ENCODE results near the gene BMPR2.

The BMPR2 gene

DNA sequence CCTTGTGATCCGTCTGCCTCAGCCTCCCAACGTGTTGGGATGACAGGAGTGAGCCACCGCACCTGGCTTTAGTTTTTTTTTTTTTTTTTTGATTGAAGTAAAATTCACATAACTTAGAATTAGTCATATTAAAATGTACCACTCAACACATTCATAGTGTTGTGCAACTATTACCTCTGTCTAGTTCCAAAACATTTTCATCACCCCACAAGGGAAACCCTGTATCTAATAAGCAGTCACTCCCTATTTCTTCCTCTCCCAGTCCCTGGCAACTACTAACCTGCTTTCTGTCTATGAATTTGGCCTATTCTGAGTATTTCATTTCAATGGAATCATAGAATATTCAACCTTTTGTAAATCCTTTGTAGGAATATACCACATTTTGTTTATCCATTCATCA, 134.8 kb downstream of the BMPR2 start:
- no peak for TF ChIP-seq CTCF (IDR thresholded peaks at IDR 0.05; ENCODE audit: low read depth, low read length, missing control alignments)
- in situ Hi-C loops (cut with HindIII; ENCODE audit: low pct_ligation_motif_present, low sequenced_read_pairs) = no loop called here
- no peak overlapping the region for H3K4me3 ChIP-seq (ENCODE audit: low read depth, low read length)
- no peaks in the 10 kb centered on the region for H3K27me3 ChIP-seq (replicated peaks)
- no peak overlapping the region for H3K27ac ChIP-seq
- no peak for DNase-seq
- peaks cover 7% of the 10 kb centered on the region for H3K36me3 ChIP-seq (replicated peaks)

DNA sequence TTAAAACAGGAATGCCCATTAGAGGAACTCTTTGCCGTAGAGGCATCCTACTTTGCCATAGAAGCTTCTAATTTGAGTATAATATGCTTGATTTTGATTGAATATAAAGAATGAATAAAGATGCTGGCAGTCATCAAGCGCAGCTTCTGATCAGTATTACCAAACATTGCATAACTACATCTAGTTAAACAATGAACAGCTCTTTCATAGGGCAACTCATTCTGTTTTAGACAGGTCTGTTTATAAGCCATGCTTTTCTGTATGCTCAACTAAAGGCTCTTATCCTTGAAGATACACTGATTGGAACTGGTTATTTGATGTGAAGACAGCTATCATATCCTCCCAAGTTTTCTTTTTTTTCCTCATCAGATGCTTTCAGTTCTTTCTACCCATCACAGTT, 136.0 kb downstream of the BMPR2 start:
- in situ Hi-C loops (cut with HindIII; ENCODE audit: low pct_ligation_motif_present, low sequenced_read_pairs) = no loop called here
- Histone ChIP-seq H3K27me3 (replicated peaks) (no peaks in the 10 kb centered on the region), H3K4me3 (ENCODE audit: low read depth, low read length) (no peak overlapping the region), H3K36me3 (replicated peaks) (peaks cover 7% of the 10 kb centered on the region), H3K27ac (no peak overlapping the region)
- no peak for DNase-seq
- TF ChIP-seq CTCF (IDR thresholded peaks at IDR 0.05; ENCODE audit: low read depth, low read length, missing control alignments) = no peak

DNA sequence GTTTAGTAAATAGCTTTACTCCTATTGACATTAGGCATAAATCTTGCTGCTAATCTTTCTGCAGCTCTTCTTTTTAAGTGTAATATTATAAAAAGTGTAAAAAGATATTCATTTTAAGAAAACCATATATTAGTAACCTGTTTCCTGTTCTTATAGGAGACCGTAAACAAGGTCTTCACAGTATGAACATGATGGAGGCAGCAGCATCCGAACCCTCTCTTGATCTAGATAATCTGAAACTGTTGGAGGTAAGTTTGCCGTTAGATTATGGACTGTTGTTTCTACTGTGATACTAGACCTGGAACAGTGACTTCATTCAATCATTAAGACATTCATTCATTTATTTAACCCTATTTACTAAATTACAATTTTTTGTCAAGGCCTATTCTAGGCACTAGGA, 138.6 kb downstream of the BMPR2 start:
- in situ Hi-C loops (cut with HindIII; ENCODE audit: low pct_ligation_motif_present, low sequenced_read_pairs) = no loop called here
- DNase-seq = no peak
- no peak for TF ChIP-seq CTCF (IDR thresholded peaks at IDR 0.05; ENCODE audit: low read depth, low read length, missing control alignments)
- no peak overlapping the region for H3K4me3 ChIP-seq (ENCODE audit: low read depth, low read length)
- no peak overlapping the region for H3K27ac ChIP-seq
- peaks cover 14% of the 10 kb centered on the region for H3K36me3 ChIP-seq (replicated peaks)
- H3K27me3 ChIP-seq (replicated peaks) = no peaks in the 10 kb centered on the region

GRCh38 chr2:202519453-202519852, 143.3 kb downstream of the BMPR2 start:
- Histone ChIP-seq H3K36me3 (replicated peaks) (peaks cover 27% of the 10 kb centered on the region), H3K27me3 (replicated peaks) (no peaks in the 10 kb centered on the region), H3K4me3 (ENCODE audit: low read depth, low read length) (no peak overlapping the region), H3K27ac (no peak overlapping the region)
- in situ Hi-C loops (cut with HindIII; ENCODE audit: low pct_ligation_motif_present, low sequenced_read_pairs) = no loop called here
- no peak for TF ChIP-seq CTCF (IDR thresholded peaks at IDR 0.05; ENCODE audit: low read depth, low read length, missing control alignments)
- no peak for DNase-seq

- H3K36me3 ChIP-seq (replicated peaks) = peaks cover 20% of the 10 kb centered on the region
- no peak overlapping the region for H3K4me3 ChIP-seq (ENCODE audit: low read depth, low read length)
- in situ Hi-C loops (cut with HindIII; ENCODE audit: low pct_ligation_motif_present, low sequenced_read_pairs) = no loop called here
- DNase-seq = no peak
- H3K27me3 ChIP-seq (replicated peaks) = no peaks in the 10 kb centered on the region
- no peak for TF ChIP-seq CTCF (IDR thresholded peaks at IDR 0.05; ENCODE audit: low read depth, low read length, missing control alignments)
- no peak overlapping the region for H3K27ac ChIP-seq
Measured at GRCh38 chr2:202521470-202521869, 145.3 kb downstream of the BMPR2 start.

- in situ Hi-C loops (cut with HindIII; ENCODE audit: low pct_ligation_motif_present, low sequenced_read_pairs) = no loop called here
- Histone ChIP-seq H3K4me3 (ENCODE audit: low read depth, low read length) (no peak overlapping the region), H3K27me3 (replicated peaks) (no peaks in the 10 kb centered on the region), H3K36me3 (replicated peaks) (peaks cover 13% of the 10 kb centered on the region), H3K27ac (no peak overlapping the region)
- no peak for TF ChIP-seq CTCF (IDR thresholded peaks at IDR 0.05; ENCODE audit: low read depth, low read length, missing control alignments)
- DNase-seq = no peak
Measured at GRCh38 chr2:202529389-202529788, 153.3 kb downstream of the BMPR2 start.
